NCI-H460 (cell line): ENCODE data around the gene C11orf68. TPM values are rescaled to one million over a fixed set of nuclear protein-coding genes. Genes with fewer than 3 reads are reported as not detected.

Experiments used
- DNase-seq: peaks from one replicate; pipeline ENCODE4 v3.0.0-alpha.2; 2016; ENCODE audit warnings: low read depth; ENCODE audit errors: extremely low read depth
- total RNA-seq: library from RNA; depleted of rRNA; stranded (reverse); fragments of >200 nt; shearing (Covaris generic); gene quantifications from 2 replicates; pipeline ENCODE4 v1.2.3, GENCODE V29; 2014

The C11orf68 gene
- total RNA-seq, 1 experiment from 2014 or later: 7.4 TPM

DNA sequence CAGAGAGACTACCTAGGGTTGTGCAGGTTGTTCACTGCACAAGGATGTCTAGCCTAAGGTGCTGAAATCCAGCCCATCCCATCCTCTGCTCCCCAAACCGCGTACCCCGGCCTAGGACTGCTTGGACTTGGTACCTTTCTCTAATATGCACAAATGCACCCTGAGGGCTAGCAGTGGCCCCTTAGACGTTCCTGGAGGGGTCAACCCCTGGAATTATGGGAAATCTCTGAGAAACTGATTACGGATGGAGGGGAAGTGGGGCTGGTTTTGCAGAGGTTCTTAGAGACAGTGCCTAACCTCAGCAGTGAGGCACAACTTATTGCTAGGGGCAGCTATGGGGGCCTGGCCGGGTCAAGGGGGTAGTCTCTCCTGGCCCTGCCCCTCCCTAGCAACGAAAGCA lies 2.5 kb downstream of the C11orf68 start:
- DNase-seq: no peak

DNA sequence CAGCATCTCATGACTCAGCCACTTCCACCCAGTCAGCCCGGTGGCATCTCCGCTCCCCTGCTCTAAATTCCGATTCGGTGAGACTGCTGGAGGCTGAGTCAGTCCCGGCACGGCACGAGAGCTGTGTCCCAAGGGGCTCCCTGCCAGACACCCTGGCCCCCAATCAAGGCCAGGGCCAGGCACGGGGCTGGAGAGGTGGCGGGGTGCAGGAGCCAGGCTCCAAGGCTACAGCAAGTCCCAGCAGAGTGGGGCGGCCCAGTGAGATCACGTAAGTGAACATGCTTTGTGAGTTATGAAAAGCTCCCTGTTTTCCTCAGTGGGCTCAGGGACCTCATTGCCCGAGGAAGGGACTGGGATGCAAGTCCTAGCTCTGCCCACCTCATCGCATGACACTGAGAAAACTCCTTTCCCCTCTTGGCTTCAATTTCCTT lies 3.0 kb downstream of the C11orf68 start:
- peak; percentile 87 for DNase-seq

DNA sequence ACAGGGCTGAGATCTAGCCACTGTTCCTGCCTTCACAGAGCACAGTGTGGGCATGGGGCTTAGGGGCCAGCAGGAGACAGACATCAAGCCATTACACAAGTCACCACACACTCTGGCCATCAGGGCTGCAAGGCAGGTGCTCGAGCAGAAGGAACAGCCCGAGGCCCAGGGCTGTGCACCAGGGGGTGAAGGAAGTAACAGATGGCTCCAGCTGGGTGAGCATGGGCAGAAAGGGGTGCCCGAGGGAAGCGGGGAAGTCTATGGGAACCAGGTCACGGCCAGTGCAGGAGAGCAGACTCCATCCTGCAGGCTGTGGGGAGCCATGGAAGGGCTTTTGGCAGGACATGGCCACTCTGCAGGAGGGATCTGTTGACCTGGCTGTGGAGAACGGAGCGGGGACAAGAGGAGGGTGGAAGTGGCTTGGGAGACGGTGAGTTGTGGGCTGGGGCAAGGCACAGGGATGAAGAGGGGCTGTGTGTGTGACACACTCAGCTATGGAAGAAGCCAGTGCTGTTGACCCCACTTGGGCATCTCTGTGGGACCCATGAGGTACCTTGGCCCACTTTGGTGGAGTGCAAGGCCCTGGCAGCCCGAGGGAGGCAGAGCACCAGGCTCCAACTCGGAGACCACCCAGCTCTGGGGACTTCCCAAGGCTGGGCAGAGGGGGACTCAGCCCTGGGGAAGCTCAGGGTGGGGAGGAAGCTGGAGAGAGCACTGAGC lies 3.6 kb downstream of the C11orf68 start:
- no peak for DNase-seq

DNA sequence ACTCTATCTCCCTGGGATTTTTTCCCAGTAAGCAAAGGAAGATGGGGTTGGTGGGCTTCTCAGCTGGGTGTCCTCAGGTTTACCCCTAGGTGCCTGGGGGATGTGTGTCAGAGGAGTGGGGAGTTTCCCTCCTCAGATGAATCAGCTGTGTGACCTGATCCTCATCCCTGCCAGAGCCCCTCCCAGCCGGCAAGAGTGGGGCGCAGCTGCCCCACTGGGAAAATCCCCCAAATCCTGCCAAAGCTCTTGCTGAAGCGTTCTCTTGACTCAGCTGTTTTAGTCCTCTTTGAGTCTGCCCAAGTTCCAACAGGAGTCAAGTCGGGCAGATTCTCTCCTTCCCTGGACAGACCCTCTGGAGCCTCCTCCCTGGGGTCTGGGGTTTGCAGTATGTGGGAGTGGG lies 6.0 kb downstream of the C11orf68 start:
- DNase-seq: no peak

DNA sequence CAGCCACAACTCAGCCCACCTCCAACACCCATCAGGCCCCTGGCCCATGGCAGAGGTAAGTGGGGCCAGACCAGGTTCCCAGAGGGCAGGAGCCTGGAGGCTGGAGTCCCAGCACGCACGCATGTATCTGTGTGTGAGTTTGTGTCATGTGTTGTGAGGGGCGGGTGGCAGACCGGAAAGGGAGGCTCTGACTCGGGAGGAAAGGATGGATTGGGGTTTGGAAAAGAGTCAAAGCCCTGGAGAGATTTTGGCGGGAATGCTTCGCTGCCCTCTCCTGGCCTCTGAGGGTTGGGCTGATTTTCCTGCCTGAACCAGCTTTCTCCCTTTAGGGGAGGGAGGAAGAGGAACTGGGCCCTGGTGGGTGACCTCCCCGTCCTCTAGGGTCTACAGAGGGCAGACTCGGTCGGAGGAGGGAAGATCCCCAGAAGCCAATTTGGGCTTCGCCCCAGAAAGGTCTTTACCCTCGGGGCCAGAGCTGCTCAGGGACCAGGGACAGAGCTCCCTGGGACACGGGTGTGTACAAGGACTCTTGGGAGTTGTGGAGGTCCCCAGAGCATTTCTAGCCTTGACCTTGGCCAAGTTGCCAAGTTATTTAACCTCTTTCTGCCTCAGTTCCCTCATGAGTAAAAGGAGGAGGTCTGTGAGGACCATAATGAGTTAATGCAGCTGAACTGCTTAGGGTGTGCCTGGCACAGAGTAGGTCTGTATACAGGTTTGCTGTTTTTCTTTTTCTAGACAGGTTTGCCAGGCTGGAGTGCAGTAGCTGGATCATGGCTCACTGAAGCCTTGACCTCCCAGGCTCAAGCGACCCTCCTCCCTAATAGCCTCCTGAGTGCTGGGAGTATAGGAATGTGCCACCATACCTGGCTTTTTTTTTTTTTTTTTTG lies 6.9 kb downstream of the C11orf68 start:
- DNase-seq: peak; percentile 49

DNA sequence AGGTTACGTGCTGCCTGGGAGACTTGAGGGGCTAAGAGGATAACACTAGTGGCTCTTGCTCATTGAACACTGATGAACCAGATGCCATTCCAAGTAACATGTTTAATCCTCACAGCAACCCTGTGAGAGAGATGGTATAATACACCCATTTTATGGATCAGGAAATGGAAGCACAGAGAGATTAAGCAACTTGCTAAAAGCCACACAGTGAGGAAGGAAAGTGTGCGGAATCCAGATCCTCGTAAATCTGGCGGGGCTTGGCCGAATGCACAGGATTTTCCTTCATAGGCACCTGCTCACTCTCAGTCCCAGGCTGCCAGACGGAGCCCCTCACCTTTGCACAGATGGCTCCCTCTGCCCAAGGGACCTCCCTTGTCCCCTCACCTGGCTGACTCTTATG lies 11.0 kb downstream of the C11orf68 start:
- no peak for DNase-seq

DNA sequence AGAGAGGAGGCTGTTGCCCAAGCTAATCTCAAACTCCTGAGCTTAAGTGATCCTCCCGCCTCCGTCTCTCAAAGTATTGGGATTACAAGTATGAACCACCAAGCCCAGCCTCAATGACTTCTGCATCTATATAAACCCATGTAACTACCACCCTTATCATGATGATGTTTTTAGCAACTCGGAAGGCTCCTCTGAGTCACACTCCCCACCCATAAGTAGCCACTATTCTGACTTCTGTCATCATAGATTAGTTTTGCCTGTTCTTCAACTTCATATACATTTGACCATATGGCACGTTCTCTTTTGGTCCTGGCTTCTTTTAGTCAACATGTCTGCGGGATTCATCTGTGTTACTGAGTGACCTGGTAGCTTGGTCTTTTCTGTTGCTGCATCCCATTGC lies 12.3 kb downstream of the C11orf68 start:
- DNase-seq: no peak

DNA sequence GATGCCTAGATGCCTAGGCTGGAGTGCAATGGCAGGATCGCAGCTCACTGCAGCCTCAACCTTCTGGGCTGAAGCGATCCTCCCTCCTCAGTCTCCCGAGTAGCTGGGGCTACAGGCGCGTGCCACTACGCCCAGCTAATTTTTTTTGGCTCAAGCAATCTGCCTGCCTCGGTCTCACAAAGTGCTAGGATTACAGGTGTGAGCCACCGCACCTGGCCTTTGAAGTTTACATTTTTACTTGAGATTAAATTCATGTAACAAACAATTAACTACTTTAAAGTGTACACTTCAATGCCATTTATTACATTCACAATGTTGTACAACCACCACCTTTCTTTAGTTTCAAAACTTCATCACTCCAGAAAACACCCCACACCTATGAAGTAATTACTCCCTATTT lies 15.1 kb downstream of the C11orf68 start:
- no peak for DNase-seq

GRCh38 chr11:65903068-65903481 lies 15.8 kb downstream of the C11orf68 start:
- no peak for DNase-seq

DNA sequence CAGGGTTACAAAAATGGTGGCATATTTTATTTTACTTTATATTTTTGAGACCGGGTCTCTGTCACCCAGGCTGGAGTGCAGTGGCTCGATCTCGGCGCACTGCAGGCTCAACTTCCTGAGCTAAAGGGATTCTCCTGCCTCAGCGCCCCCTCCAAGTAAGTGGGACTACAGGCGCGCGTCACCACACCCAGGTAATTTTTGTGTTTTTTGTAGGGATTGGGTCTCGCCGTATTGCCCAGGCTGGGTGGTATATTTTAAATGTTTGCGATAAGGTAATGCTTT lies 18.0 kb downstream of the C11orf68 start:
- no peak for DNase-seq

DNA sequence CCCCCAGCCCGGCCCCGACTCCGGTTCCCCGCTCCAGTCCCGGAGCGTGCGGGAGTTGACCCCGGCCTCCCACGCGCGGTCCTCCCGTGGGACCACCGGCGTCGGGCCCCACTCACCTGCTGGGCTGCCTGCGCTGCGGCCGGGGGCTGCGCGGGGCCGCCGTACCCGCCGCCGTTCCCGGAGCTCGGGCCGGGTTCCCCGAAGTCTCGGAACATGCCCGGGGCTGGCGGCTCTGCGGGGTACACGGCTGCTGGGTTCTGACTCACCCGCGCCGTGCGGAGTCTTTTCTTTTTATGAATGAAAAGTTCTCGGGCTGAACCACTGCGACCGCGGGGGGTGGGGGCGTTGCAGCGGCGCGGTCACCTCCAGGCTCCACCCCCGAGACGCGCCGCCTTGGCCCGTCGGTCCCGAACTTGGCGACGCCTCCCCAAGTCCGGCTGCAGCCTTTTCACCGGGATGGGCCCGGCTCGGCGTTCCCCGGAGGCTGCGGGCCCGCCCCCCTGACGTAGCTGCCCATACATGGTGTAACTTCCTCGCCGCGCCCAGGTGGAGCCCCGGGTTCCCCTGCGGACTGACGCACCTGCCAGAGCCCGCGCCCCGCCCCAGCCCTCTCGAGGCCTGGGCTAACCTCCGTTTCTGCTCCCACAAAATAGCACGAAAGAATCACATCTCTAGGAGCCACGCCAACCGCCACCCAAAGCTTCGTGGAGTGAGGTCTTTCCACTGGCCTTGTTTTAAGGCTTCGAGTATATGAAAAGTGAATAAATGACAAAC lies 18.6 kb downstream of the C11orf68 start, which contains the start of gene FOSL1:
FOSL1 (minus strand) TSS at position 264 of the 774 bp plus-strand sequence; CDS start at position 215, 49 bp downstream.
- DNase-seq: peak; percentile 90

DNA sequence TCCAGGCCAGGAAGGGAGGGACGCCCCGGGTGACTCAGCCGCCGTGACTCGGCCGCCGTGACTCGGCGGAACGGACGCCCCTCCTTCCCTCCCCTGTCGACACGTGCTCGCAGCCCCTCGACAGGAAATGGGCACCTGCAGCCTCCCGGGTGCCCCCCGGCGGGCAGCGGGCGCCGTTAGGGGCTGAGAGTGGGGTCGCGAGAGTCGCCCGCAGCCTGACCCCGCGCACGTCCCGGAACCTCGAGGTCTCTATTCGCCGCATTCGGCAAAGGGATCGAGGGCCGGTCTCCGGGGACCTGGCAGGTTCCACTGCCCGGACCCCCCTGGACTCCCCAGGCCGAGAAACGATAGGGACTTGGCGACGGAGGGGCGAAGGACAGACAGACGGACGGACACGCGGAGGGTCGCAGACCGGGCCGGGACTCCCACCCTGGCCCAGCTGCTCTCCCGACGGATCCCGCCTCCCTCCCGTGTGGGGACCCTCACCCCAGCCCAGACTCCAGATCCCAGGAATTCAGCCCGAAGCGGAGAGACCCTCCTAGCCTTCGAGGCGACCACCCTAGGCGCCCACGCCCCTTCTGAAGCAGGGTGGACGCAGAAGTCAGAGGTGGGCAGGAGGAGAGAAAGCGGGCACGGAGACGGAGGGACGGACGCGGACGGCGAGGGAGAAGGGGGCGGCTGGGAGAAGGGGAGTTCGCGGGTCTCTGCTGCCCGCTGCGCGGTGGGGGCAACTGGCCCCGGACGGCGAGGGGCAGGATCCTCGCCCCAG lies 19.3 kb downstream of the C11orf68 start:
- peak; percentile 70 for DNase-seq

GRCh38 chr11:65898656-65899355 lies 20.1 kb downstream of the C11orf68 start:
- DNase-seq: no peak

DNA sequence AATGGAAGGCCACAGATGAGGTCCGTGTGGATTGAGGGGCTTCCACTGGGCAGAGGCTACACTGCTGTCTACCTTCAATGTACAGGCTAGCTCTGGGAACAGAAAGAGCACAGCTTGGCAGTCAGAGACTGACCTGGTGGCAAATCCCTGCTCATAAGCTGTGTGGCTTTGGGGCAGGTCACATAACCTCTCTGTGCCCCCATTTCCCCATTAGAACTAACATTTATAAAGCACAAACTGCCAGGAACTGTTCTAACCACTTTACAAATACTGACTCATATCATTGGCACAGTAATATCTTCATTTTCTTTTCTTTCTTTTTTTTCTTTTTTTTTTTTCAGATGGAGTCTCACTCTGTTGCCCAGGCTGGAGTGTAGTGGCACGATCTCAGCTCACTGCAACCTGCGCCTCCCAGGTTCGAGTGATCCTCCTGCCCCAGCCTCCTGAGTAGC lies 21.8 kb downstream of the C11orf68 start:
- no peak for DNase-seq

GRCh38 chr11:65896034-65896999 lies 22.5 kb downstream of the C11orf68 start:
- DNase-seq: no peak

DNA sequence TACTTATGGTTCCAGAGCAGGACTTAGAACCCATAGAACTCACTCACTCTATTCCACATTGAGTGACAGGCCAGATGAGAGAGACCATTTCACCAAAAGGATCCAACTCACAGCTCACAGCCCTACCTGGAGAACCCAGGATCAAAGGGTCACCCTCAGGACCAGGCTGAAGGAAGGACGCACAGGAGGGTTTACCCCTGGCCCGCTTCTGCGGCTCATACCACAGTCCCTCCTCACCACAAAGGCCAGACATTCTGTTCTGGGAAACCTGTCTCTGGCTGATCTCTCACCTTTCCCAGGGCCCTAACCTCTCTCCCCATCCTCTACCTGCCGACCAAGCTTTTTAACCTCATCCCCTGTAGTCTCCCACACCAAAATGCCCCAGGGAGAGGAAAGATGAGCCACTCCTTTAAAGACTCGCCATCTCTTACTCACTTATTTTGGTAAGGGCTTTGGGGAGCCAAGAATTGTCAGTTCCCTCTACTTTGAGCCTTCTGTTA lies 23.3 kb downstream of the C11orf68 start:
- DNase-seq: no peak

GRCh38 chr11:65894034-65894591 lies 24.7 kb downstream of the C11orf68 start:
- no peak for DNase-seq
